NCI-H1694 treated with DMSO at 0.1 percent for 48 hours (cell line): ENCODE measurements around the gene NBPF3.
"Not testable (repeated sequence)": the region's sequence is repeated elsewhere in the genome, so short reads cannot be mapped to it uniquely, and the experiment has no call there.

Experiments used
- DNase-seq: peaks from one replicate; lab custom pipeline; 2025; lab: John Stamatoyannopoulos, UW

NBPF3 gene

GRCh38 chr1:21518774-21519455 is 79.0 kb downstream of the NBPF3 start:
- no peak for DNase-seq

GRCh38 chr1:21519486-21520070 is 79.6 kb downstream of the NBPF3 start:
- DNase-seq: not testable (repeated sequence)

GRCh38 chr1:21520899-21521716 is 81.2 kb downstream of the NBPF3 start:
- no peak for DNase-seq

- DNase-seq: no peak
Measured at GRCh38 chr1:21521717-21522060, 81.8 kb downstream of the NBPF3 start.

DNA sequence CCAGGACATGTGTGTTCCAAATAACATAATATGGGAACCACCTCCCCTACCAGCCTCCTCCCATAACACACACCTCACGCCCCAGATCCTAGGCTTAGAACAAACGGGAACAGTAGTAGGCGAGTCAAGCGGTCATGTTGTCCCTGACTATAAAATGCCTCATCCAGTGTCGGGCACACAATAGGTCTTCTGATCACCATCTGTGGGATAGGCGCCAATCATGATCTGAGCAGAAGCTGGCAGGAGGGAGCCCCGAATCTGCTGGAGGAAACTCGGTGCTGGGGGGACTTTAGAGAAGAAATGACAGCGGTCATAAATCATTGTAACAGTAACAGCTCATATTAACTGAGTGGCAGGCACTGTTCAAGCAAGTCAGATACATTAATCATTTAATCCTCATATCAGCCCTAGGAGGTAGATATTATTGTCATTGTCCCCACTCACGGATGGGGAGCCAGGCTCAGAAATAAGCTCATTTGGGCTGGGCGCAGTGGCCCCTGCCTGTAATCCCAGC is 82.6 kb downstream of the NBPF3 start:
- no peak for DNase-seq

DNA sequence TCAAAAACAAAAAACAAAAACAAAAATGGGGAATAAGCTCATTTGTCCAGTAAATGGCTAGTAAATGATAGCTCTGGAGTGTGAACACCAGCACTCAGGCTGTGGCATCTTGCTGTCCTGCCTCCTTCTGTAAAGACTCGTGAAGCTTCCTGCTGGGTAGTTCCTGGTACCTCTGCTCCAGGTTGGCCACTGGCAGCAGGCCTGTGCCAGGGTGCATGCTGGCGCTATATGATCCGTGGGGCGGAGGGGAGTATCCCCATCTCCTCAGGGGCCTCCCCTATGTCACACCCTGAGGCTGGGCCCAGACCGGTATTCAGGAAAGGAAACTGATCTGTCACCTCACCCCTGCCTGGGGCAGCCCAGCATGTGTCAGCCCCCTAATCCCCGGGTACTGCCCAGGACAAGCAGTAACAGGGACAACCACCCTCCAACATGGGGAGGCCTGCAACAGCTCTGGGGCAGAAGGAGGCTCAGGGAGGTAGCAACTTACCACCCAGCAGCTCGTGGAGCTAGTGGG is 83.4 kb downstream of the NBPF3 start:
- no peak for DNase-seq

DNA sequence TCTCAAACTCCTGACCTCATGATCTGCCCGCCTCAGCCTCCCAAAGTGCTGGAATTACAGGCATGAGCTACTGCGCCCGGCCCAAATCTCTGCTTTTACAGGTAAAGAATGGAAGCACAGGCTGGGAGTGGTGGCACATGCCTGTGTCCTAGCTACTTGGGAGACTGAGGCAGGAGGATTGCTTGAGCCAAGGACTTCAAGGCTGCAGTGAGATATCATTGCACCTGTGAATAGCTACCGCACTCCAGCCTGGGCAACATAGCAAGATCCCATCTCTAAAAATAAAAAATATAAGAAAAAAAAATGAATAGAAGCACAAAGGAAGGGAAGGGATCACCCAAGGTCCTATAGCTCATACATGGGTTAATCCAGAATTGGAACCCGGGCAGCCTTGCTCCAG is 84.3 kb downstream of the NBPF3 start:
- no peak for DNase-seq

- DNase-seq: no peak
Measured at GRCh38 chr1:21524686-21525339, 84.9 kb downstream of the NBPF3 start.

DNA sequence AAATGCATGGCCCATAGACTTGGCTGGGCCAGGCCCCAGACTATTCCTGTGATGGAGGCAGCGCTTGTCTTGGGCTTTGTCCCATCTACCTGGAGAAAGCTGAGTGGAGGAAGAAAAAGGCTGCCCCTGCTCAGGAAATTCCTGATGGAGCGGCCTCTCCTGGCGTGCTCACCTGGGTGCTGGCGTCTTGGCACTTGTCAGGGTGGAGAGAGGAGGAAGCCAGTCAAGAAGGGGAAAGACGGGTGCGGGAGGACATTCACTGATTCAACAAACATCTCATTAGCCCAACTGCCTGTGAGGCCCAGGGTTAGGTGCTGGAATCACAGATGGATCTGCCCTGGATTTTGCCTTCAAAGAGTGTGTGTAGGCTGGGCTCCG is 85.4 kb downstream of the NBPF3 start:
- no peak for DNase-seq

DNA sequence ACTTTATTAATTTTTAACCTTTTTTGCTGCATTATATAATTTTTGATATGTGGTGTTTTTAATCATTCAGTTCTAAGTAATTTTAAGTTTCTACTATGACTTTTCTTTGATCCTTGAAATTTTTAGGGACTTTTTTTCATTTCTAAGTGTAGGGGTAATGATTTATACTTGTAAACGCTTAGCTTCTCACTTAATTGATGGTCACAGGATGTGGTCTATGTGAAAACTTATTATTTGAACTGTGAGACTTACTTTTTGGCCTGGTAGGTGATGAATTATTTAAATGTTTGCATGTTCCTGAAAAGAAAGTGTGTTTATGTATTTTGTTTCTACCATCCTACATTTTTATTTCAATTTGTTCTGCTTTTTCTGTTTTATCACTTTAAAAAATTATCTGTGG is 86.5 kb downstream of the NBPF3 start:
- no peak for DNase-seq

- no peak for DNase-seq
Measured at GRCh38 chr1:21530368-21531016, 90.6 kb downstream of the NBPF3 start.

DNA sequence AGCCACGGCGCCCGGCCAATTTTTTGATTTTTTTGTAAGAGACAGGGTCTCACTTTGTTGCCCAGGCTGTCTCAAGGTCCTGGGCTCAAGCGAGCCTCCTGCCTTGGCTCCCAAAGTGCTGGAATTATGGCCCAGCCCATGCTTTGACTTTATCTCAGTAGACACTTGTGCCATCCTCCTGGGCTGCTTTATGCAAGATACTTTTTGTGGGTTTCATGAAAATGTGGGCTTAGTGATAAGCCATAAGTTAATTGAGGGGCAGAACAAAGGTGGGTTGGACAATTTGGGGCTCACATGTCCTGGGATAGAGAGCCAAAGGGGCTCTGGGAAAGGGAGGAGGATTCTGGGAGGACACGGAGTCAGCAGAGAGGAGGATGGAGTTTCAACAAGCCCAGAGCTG is 91.3 kb downstream of the NBPF3 start:
- DNase-seq: no peak

DNA sequence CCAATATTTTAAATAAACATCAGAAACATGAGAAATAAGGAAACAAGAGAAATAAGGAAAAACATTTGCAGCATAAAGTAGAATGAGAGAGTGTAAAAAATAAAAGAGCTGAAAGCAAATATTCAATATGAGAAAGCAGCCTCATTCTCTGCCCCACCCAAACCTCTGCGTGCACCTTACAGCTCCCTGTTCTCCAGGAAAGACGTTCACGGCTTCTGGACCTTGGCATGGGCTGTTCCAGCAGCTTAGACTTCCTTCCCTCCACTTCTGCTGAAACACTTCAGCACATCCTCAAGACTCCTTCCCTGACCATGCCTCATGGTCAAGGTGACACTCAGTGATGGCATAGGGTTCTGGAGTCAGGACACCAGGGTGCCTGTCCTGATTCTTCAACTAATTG is 92.6 kb downstream of the NBPF3 start:
- DNase-seq: no peak

GRCh38 chr1:21532992-21533534 is 93.1 kb downstream of the NBPF3 start:
- no peak for DNase-seq

DNA sequence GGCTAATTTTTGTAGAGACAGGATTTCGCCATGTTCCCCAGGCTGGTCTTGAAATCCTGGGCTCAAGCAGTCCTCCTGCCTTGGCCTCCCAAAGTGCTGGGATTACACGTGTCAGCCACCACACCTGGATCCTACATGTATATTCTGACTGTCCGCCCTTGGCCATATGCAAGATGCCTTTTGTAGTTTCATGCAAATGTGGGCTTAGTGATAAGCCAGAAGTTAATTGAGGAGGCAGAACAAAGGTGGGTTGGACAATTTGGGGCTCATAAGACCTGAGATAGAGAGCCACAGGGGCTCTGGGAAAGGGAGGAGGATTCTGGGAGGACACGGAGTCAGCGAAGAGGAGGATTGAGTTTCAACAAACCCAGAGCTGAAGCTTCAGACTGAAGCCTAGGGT is 94.2 kb downstream of the NBPF3 start:
- DNase-seq: no peak
